Pulmonary artery endothelial cell (primary cell): ENCODE measurements around the gene CLEC2B. TPM values are rescaled to one million over a fixed set of nuclear protein-coding genes. Genes with fewer than 3 reads are reported as not detected.

Source experiments
- DNase-seq: peaks from one replicate; pipeline ENCODE4 v3.0.0-alpha.2; 2011; ENCODE audit warnings: low read depth, low spot score
- total RNA-seq: library from RNA; depleted of rRNA; stranded (reverse); fragments of >200 nt; gene quantifications from 2 replicates; pipeline ENCODE4 v1.2.3, GENCODE V29; 2014

The CLEC2B gene
- total RNA-seq, 1 donor from 2014 or later = 11.9 TPM

DNA sequence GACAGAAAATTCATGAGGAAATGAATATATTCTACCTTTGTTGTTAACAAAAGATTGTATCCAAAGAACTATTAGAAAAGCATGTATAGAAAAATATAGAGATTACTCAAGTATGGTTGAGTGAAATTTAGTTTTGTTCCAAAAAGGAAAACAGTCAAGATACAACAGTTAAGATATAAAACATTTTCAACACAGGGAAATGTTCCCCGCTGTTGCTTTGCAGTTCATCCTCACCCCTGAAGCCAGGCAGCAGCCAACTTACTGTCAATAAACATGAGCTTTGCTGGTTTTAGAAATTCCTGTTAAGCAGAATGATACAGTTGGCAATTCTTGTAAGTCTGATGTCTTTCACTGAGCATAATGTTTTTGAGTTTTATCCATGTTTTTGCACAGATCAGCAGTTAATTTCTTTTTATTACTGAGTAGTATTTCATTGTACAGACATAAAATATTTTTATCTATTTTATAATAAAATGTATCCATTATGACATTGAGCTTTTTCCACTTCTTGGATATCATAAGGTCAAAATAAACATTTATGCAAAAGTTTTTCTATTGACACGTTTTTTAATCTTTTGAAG, 1.2 kb upstream of the CLEC2B start:
- DNase-seq = no peak

DNA sequence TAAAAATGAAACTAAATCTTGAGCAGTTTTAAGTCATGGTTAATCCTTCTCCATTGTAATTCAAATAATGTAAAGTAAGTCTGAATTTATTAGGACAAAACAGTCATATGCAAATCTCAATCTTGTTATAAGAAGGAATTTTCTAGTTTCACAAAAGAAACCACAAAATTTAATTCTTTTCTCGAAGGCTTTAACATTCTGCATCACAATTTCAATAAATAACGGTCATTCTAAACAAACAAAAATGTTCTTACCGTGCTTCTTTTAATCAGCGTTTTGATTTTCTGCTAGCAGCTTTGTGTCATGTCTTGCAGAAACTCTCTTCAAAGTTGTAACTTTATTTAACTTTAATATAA, 225 bp downstream of the CLEC2B start:
- DNase-seq = no peak

DNA sequence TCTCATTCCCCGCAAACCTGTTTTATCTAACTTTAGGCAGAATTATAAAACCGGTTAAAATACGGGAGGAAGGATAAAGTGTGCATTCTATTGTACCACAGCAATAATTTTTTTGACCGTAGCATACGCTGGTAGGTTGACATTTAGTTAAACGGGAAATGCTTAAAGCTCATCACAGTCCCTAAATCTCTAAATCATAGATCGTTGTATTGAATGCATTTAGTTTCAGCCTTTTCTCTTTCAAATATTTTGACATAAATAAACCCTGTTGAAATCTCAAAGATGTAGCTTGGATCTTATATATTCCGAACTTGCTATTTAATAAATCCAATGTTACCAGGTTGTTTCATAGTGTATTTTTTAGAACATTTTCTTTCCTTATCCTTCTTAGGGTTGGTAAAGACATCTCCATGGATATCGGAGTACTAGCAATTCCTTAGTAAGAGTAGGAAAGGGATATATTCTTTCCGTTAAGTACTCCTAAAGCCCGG, 798 bp downstream of the CLEC2B start:
- no peak for DNase-seq

DNA sequence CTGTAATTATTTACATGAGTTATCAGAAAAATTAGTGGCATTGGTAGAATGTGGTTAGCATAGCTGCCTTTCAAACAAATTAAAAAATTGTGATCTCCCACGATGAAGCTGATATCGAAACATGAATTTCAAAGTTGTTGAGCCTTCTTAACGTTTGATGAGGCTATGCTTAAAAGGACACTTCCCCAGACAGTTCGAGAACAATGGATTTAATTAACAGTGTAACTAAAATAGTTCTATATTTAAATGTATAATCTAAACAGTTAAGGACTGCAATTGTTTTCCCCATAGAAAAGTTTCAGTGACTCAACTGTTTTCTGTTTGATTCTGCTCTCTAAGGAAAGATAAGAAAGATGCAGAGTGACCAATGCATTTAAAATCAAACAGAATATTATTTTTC, 1.6 kb downstream of the CLEC2B start:
- DNase-seq = no peak

DNA sequence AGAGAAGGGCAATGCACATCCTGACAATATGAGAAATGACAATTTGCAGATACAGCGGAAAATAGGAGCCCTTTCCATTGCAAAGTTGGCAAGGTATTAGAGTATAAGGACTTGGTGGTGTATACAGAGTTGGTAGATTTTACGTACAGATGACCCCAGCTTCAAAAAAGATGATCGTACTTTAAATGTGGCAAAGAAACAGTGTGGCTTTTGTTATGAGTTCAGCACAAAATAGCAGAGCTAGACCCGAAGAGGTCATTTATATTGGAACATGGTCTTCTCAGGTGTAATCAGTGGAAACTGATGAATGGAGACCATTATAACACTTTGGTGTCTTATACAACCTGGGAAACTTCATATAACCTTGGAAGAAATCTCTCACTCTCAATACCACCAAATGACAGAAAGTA, 2.3 kb downstream of the CLEC2B start:
- DNase-seq = no peak

DNA sequence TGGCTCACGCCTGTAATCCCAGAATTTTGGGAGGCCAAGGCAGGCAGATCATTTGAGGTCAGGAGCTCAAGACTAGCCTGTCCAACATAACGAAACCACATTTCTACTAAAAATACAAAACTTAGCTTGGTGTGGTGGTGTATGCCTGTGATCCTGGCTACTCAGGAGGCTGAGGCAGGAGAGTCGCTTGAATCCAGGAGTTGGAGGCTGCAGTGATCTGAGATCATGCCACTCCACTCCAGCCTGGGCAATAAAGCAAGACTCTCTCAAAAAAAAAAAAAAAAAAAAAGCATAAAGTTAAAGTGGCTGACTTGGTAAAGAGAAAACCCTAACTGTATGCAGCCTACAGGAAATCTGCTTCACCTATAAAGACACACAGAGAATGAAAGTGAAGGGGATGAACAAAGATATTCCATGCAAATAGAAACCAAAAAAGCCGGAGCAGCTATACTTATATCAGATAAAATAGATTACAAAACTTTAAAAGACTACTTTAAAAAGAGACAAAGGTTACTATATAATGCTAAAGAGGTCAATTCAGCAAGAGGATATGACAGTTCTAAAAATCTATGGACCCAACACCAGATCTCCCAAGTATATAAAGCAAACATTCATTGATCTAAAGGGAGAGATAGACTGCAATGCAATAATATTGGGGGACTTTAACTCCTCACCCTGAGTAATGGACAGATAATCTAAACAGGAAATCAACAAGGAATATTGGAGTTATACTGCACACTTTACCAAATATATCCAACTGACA, 4.1 kb downstream of the CLEC2B start:
- DNase-seq = no peak

DNA sequence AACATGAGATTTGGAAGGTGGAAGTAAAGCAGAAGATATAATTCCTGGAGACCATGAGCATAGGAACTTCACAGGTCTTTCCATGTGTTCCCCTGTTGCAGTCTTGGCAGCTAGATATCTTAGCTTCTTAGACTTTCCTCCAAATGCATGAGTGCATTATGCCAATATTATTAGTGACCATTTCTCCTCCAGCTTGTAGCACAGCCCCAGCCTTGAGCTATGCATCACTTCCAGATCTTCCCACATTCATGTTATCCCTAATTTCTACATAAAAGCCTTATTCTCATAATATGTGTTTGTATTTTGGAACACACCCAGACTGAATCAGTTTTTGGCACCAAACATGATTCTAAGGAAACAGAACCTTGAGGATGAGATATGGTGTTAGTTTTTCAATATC, 11.0 kb downstream of the CLEC2B start:
- DNase-seq = no peak

DNA sequence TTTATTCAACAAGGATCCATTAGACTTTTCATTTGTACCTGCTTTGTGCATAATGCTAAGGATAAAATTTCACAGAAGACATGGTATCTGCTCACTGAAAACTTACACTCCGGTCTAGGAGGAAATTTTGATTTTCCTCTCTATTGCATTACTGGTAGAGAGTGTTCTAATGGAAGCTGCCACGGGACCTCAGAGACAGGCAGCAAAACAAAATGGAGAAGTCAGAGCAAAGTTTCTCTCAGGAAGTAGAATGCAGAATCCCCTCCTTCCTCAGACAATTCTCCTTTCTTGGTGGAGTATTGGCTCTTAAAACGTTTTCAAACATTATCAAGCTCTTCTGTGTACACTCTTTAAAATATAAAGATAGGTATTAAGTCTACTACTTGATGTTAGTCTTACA, 12.3 kb downstream of the CLEC2B start:
- no peak for DNase-seq

DNA sequence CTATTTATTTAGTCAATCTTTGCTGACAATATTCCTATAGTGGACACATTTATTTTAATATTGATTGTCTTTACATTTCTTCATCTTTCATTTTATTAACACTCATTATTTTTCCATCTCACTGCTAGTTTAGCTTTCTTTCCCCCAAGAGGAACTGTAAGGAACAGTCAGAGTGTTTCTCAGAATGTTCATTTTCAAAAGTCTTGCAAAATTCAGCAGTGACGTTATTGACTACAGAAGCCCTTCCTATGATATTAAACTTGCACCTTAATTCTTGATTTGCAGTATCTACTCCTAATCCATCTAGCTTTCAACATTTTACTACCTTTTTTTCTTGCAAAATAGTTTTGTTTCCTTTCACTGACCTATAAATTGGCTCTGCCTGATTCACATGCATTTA, 13.0 kb downstream of the CLEC2B start:
- no peak for DNase-seq

DNA sequence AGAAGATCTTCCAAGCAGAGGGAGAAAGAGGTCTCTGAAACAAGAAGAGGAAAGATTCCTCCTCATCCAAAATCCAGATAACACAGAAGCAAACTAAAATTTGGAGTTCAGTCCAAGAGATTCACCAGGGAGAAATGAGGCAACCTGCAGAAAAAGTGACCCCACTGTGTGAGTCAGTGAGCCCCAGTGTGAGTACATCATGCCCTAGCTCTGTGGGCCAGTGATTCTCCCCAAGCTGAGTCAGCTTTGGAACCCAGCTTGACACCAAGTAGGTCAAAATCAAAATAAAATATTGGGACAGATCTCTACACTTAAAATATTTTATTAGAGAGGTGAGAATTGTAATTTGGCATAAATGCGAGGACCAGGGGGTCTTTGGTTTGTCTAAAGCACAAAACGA, 17.2 kb downstream of the CLEC2B start:
- no peak for DNase-seq

DNA sequence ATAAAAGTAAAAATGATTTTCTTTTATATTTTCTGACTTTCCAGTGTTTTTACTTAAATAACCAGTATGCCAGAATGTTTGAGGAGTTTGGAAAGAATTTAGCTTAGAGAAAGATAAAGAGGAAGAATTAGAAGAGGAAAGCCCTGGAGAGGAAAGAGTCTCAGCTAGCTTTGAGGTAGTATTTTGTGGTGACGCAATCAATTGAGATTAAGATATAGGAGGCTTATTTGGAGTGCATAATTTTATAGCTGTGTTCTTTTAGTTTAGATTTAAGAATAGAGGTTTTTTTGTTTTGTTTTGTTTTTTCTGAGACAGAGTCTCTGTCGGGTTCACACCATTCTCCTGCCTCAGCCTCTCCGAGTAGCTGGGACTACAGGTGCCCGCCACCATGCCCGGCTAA, 18.1 kb downstream of the CLEC2B start:
- DNase-seq = no peak

DNA sequence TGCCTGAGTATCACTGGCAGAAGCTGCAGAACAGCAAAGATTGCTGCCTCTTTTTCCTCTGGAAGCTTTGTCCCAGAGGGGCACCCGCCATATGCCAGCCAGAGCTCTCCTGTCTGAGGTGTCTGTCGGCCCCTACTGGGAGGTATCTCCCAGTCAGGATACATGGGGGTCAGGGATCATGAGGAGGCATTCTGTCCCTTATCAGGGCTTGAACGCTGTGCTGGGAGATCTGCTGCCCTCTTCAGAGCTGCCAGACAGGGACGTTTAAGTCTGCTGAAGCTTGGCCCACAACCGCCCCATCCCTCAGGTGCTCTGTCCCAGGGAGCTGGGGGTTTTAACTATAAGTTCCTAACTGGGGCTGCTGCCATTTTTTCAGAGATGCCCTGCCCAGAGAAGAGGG, 20.3 kb downstream of the CLEC2B start:
- no peak for DNase-seq

DNA sequence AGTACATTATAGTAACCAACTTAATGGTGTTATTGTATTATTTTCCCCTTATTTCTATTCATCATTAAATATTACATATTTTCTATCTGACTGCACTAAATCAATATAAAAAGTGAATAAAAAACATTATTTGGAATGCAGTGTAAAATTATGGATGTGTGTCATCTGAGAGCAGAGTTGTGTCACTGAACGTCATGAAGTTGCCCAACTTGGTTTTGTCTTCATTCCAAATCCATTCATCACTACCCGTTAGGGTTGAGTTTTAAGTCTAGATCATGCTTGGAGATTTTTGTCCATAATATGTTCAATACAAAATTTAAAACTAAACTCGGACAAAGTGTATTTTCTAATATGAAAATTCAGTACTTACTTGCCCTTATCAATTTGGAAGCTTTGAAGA, 25.7 kb downstream of the CLEC2B start:
- DNase-seq = no peak

DNA sequence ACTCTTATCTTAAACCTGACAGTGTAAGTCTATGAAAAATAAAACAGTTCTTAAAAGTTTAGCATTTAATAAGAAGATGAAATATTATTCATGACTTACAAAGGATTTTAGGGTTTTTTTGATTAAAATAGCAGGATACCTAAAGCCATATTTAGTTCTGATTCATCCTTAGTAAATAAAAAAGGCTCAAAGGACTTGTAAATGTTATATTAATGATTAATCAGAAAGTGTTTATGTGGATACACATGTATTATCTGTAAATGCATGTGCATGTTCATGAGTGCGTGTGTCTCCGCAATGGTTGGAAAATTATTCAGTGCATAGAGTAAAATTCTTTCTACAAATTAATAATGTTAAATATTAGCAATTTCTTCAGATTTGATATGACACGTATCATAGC, 37.4 kb downstream of the CLEC2B start:
- no peak for DNase-seq

DNA sequence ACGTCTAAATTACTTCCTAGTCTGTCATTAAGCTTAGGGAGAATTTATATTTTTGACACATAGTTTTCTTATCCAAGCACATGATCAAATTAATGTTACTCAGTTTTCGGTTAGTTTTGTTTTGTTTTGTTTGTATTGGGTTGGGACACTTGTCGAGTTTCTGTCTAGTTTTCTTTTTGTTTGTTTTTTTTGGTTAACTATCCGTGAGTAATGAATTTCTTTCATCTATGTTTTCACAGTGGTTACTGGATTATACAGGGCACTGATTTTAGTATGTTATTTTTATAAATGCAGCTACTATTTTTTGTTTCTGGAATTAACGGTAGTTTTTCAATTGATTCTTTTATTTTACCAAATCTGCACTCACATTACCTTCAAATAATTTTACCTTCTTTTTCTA, 39.2 kb downstream of the CLEC2B start:
- no peak for DNase-seq

DNA sequence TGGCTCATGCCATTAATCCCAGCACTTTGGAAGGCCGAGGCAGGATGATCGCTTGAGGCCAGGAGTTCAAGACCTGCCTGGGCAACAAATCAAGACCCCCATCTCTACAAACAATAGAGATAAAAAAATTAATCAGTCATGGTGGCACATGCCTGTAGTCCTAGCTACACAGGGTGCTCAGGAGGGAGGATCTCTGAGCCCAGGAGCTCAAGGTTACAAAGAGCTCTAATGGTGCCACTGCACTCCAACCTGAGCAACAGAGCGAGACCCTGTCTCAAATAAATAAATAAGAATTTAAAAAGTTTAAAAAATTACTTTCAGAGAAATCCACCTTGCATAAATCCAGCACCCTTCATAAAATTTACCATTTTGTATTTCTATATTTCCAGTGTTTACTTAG, 39.7 kb downstream of the CLEC2B start:
- DNase-seq = no peak

DNA sequence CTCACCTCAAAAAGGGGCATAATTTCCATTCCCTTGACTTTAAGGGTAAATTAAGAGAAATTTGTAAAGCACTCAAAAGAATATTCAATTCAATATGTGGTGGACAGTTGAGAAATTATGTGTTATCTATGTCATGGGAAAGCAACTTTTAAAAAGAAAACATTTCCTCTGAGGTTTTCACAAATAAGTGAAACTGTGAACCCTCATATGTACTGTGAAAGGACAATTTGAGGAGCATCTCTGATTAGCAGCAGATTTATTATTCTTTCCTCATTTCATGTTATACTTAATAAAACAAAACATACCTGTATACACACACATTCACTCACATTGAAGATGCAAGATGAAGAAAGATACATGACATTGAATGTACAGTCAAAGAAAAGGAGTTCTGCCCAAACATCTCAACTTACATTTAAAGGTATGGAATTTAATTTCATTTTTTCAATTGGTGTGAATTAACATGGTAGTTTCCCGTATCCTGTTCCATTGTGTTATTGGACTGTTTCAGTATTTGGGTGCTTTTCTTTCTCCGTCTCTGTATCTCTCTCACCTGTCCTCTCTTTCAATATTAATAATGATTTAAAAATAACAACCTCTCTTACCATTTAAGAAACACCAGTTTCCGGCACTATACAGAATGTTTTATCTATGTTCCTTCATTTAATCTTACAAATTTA, 41.8 kb downstream of the CLEC2B start, which contains the start of gene KLRF1:
Gene KLRF1, plus strand, starts transcription at position 273 of the 680 bp plus-strand sequence. Its CDS starts 64 bp downstream, at position 337.
- no peak for DNase-seq

DNA sequence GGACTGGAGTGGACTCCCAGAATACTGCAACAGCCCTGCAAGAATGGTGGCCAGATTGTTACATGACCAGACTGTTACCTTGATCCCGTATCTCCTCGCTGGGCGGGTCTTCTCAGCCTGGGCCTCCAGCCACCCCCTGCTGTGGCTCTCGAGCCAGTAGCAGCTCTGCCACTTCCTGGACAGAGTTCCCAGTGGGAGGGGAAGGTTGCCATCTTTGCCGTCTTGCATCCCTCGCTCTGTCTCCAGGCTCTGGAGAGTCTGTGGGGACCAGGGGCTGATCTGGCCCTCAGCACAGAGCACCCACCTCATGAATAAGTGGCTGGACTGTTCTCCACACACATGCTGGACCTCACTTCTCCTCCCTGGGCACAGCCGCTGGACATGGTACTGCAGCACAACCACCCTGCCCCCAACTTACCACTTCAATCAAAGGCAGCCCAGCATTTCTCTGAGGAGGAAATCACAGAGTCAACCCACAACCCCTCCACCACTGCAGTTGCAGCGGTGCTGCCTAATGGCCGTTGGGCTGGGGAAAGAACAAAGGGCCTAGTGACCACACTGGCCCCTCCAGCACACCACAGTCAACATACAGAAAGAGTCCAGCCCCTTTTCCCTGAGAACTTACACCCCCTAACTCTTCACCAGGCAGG, 48.7 kb downstream of the CLEC2B start:
- no peak for DNase-seq

DNA sequence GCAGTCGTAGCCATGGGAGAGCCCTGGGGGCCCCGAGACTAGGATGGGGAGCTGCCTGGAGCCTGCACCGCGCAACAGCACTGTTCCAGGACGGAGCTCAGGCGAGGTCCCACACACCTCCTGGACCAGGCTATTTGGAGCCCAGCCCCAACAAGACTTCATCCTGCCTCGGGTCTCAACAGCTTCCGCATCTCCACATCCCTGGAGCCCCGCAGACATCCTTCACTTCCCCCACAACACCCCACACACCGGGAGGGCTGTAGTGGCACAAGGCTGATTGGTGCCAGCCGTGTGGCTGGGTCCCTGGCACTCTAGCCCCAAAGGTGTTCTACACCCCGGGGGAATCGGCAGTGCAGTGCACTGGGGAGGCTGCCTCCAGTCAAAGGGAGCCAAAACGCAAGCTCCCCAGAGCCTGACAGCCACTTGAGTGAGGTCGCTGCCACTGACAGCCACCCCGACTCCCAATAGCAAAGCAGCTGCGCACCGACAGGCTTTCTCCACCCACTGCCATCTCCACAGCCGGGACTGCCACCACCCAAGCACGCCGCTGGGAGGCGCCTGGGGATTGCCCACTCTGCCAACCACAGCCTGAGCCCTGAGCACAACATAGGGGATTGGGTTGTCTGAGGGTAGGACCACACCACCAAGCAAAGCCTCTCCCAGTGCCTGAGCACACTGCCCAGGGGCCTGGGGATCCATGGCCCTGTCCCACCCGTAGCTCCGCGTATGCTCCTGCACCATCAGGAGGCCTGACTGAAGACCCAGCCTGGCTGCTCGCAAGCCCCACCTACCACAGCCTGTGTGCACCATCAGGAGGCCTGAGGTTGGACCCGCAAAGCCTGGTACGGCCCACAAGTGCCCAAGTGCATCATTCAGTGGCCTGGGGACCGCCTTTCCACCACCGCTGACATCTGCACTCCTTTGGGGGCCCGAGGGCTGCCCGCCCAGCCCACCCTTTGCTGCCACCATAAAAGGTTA, 55.0 kb downstream of the CLEC2B start:
- no peak for DNase-seq

DNA sequence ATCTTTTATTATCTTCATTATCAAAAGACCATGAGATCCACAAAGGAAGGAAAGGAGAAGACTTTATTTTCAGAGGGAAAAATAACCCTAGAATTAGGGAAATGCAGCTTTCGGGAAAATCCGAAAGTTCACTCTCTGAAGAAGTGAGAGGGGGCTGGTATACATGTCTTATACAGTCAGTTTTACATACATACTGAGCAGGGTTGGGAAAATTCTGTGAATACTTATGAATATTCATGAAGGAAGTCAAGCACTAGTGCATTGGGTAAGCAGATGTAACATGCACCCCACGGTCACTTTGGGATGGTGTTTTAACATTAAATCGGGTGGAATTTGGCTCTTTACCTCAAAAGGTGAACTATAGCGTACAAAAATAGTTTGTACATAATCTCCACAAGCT, 57.5 kb downstream of the CLEC2B start:
- DNase-seq = no peak

DNA sequence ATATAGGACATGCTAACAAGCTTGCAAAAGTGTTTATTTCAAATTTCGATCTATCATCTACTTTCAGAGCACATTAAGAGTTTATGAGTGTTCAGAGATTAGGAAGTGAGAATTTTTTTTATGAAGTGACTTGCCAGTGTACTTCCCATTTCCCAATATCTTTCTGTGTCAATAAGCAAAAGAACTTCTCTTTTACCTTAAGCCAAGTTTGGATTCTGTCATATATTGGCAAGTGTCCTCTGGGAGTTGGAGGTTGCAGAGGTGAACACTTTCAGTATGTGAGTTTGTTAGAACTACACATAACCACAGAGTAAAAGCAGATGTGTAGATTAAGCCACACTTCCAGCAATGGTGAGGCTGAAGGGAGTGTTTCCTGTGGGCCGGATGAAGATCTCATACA, 58.5 kb downstream of the CLEC2B start:
- no peak for DNase-seq
